GM12865 (cell line): ENCODE measurements around the gene ARHGEF25.
"Not testable (repeated sequence)": the region's sequence is repeated elsewhere in the genome, so short reads cannot be mapped to it uniquely, and the experiment has no call there.

Experiments
- DNase-seq: peaks from one replicate; pipeline ENCODE4 v3.0.0; 2010; ENCODE audit warnings: low read depth
- H3K4me3 ChIP-seq: 2 replicates; pipeline ENCODE4 v1.5.1; 2011; ENCODE audit warnings: mild to moderate bottlenecking, low read depth, low read length, control low read depth
- TF ChIP-seq, protein P1 (sequence below): IDR thresholded peaks from 2 replicates; pipeline ENCODE4 v1.5.1; 2011; ENCODE audit warnings: low read length, control low read depth, low read depth, inconsistent platforms; ENCODE audit not compliant: insufficient read depth; ENCODE audit errors: missing control alignments

The ARHGEF25 gene

GRCh38 chr12:57632073-57632957, 21.1 kb downstream of the ARHGEF25 start:
- no peak for DNase-seq
- TF ChIP-seq, protein P1, sequence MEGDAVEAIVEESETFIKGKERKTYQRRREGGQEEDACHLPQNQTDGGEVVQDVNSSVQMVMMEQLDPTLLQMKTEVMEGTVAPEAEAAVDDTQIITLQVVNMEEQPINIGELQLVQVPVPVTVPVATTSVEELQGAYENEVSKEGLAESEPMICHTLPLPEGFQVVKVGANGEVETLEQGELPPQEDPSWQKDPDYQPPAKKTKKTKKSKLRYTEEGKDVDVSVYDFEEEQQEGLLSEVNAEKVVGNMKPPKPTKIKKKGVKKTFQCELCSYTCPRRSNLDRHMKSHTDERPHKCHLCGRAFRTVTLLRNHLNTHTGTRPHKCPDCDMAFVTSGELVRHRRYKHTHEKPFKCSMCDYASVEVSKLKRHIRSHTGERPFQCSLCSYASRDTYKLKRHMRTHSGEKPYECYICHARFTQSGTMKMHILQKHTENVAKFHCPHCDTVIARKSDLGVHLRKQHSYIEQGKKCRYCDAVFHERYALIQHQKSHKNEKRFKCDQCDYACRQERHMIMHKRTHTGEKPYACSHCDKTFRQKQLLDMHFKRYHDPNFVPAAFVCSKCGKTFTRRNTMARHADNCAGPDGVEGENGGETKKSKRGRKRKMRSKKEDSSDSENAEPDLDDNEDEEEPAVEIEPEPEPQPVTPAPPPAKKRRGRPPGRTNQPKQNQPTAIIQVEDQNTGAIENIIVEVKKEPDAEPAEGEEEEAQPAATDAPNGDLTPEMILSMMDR: no peak
- H3K4me3 ChIP-seq: peak overlapping the region; percentile 59

DNA sequence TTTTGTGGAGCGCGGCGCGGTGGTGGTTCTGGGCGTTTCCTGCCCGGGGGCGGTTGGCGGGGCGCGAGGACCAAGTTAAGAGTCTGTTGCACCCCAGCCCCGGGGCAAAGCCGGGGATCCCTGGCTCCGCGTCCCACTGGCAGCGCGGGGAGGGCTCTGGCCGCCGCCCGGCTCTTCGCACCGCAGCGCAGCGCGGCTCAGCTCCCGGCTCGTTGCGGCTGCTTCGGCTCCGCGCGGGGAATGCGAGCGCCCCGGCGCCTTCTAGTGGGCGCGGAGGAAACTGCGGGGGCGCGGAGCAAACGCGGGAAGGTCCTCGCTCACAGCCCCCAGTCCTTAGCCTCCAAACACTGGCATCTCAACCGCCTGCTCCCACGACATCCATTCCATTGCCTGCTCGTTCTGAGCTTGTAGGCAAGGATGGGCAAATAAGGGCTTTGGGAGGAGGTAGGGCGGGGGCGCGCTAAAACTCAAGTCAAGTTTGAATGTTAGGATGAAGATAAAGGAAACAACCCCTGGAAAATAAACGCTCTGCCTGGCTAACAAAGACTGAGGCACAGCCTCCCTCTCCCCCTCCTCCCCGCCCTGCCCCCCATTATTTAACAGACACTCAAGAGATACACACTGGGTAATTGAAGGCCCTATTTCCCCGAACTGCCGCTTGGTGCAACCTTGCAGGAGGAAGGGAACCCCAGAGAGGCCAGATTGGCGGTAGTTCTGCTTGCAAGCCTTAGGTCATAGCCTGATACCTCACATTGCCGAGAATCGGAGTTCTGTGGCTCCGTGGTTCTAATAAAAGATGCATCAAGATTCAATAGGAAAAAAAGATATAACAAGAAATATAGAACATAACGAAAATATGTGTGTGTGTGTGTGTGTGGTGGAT, 22.0 kb downstream of the ARHGEF25 start, which contains the start of gene B4GALNT1:
TSS of gene B4GALNT1 (minus strand) at position 244 of the 883 bp plus-strand sequence. CDS start 1,069 bp downstream, outside the sequence.
- TF ChIP-seq, protein P1: peak; percentile 89
- peak within 1 kb of the TSS; percentile 59 for H3K4me3 ChIP-seq
- peak; percentile 69 for DNase-seq

DNA sequence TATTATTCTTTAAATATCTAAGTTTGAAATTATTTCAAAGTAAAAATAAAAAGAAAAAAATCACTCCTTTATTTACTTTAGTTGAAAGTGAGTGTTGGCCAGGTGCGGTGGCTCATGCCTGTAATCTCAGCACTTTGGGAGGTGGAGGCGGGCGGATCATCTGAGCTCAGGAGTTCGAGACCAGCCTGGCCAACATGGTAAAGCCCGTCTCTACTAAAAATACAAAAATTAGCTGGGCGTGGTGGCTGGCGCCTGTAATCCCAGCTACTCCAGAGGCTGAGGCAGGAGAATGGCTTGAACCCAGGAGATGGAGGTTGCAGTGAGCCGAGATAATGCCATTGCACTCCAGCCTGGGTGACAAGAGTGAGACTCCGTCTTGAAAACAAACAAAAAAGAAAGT, 25.5 kb downstream of the ARHGEF25 start:
- not testable (repeated sequence) for H3K4me3 ChIP-seq, DNase-seq

- TF ChIP-seq, protein P1: no peak
- DNase-seq: no peak
- no peak overlapping the region for H3K4me3 ChIP-seq
These were observed 26.1 kb downstream of the ARHGEF25 start for GRCh38 chr12:57637364-57637763.

DNA sequence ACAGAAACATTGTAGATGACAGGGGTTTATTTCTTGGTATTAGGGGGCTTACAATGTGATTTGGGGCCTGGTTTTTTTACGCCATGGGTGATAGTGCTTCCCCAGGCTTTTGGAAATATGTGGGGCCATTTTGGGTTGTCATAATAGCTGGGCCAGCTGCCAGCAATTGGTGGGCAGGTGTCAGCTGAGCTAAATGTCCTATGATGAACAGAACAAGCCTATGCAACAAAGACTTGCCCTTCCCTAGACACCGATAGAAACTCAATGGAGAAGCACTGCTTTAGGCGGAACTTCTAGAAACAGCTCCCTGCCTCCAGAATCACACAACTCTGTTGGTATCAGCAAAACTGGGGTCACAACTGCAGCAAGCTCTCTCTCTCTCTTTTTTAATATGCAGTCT, 26.9 kb downstream of the ARHGEF25 start:
- DNase-seq: no peak
- no peak overlapping the region for H3K4me3 ChIP-seq
- TF ChIP-seq, protein P1: no peak

DNA sequence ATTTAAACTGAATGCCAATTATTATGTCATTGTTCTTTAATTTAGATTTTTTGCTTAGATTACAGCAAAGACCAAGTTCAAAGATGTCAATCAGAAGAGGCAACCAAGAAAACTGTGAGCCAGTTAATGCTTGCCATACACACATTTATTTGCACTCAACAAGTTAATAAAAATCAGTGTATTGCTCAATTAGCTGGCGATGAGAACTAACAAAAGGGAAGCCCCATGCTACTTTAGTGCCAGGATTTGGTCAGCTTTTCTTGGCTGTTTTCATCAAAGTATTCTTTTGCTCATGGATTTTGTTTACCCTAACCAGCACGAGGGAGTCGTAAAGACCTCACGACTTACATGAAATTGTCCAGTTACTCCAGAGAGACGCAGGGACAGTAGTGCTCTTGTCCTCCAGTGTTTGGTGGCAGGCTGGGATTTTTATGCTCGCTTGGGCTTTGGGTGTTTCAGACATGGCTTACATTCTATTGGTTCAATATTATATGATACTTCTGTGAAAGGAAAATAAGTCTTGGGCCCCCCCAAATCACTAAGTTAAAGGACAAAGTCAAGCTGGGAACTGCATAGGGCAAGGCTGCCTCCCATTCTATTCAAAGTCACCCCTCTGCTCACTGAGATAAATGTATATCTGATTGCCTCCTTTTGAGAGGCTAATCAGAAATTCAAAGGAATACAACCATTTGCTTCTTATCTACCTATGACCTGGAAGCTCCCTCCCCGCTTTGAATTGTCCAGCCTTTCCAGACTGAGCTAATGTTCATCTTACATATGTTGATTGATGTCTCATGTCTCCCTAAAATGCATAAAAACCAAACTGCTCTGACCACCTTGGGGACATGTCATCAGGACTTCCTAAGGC, 29.2 kb downstream of the ARHGEF25 start:
- TF ChIP-seq, protein P1: no peak
- no peak for DNase-seq
- no peak overlapping the region for H3K4me3 ChIP-seq
